Activated naive CD4-positive, alpha-beta T cell treated with Interleukin-2 at 50 U/mL for 16 hours (primary cell): Measurements from ENCODE around the gene ATP9A.
A peak's percentile ranks its signal among the peaks of the same experiment; 100 is the strongest.
"Not testable (repeated sequence)": the region's sequence is repeated elsewhere in the genome, so short reads cannot be mapped to it uniquely, and the experiment has no call there.

Experiments
- DNase-seq: peaks from one replicate; pipeline ENCODE4 v3.0.0-alpha.2; 2020

Gene ATP9A

GRCh38 chr20:51593584-51593983 lies 174.6 kb downstream of the ATP9A start:
- DNase-seq: no peak

GRCh38 chr20:51592564-51592963 lies 175.6 kb downstream of the ATP9A start:
- no peak for DNase-seq

GRCh38 chr20:51591871-51592270 lies 176.3 kb downstream of the ATP9A start:
- DNase-seq: no peak

- no peak for DNase-seq
Measured at GRCh38 chr20:51588762-51589161, 179.4 kb downstream of the ATP9A start.

DNA sequence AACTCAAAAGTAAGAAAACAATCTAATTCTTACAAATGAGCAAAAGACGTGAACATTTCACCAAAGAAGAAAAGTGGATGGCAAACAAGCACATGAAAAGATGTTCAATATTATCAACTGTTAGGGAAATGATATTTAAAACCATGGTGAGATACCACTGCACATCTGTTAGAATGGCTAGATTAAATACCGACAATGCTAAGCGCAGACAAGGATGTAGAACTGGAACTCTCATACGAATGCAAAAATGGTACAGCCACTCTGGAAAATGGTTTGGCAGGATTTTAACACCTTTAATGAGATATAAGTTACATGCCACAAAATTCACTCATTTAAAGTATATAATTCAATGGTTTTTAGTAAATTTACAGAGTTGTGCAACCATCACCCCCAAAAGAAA lies 181.0 kb downstream of the ATP9A start:
- no peak for DNase-seq

- DNase-seq: no peak
Measured at GRCh38 chr20:51586005-51586440, 182.2 kb downstream of the ATP9A start.

DNA sequence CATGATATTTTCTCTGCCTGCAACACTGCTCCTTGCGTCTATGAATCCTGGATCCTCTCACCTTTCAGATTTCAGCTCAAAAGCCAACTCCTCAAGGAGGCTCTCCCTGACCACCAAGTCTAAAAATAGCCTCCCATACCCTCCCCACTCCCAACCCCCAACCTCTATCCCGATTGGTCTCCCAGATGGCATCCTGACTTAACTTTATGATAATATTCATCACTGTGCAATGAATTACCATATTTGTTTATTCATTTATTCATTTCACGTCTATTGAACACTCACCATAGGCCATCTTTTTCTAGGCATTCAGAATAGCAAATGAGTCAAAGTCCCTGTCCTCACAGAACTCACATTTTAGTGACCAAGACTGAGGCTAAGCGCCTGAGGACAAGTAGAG lies 183.0 kb downstream of the ATP9A start:
- no peak for DNase-seq

DNA sequence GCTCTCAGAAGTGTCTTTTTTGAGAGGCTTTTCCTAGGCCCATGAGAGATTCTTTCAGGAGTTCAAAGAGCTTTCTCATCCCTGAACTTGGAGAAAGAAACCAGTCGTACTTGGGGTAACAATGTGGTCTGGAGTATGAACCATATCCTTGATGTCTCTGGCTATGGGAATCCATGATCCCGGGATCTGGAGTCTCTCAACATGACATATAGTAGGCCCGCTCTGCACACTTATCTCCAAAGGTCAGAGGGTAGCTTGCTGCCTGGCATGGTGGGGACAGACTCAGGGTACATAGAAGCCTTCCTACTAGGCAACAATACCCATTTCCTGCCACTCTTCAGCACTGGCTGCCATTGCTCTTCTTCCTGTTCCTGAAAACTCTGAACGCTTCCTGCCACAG lies 183.5 kb downstream of the ATP9A start:
- no peak for DNase-seq

DNA sequence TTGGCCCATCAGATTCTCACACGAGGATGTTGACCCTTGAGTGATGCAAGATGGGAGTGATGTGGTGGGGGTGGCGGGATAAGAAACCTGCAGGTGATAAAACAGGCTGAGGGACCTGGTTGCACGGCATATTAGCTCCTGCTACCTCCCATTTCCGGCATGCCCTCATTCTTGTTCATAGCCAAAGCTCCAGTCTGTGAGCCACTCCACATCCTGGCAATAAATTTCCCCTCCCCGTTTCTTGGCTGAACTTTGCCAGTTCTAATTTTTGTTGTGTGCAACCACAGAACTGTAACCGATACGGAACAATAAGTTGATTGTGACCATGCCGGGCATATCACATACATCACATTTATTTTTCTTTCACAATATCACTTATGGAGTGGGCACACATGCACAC lies 184.1 kb downstream of the ATP9A start:
- no peak for DNase-seq

DNA sequence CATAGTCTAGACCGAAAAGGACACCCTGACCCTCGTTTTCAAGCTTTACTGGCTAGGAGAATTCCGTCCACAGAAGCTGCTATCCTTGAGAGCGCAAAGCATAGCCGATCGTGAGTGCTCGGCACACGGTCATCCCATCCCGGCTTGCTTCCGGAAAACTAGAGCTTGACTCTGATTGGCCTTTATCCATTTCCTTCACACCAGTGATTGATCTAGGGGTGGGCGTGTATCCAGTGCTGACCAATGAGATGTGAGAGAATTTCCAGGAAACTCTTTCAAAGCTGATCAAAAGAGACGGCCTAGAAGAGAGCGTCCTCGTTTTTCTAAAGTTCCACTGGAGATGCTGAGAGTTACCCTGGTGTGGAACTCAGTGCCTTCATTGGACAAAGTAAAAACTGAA lies 184.7 kb downstream of the ATP9A start:
- DNase-seq: no peak

- no peak for DNase-seq
Measured at GRCh38 chr20:51583073-51583472, 185.1 kb downstream of the ATP9A start.

DNA sequence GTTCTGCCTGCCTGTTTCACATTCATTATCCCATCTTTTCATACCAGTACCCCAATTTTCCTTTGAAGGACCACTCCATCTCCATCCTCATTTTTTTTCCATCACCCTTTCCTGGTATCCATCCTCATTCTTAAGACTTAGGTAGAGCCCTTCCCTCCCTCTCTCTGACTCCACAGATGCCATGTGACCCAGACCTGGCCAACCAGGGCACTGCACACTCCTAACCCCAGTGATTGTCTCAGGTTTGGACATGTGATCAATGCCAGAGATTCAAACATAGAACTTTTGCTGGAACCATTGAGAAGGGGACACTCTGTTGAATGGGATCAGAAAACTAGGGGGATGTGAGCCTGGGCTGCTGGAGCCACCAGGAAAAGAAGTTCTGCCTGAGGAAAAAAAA lies 186.6 kb downstream of the ATP9A start:
- no peak for DNase-seq

- no peak for DNase-seq
Measured at GRCh38 chr20:51579137-51579536, 189.1 kb downstream of the ATP9A start.

DNA sequence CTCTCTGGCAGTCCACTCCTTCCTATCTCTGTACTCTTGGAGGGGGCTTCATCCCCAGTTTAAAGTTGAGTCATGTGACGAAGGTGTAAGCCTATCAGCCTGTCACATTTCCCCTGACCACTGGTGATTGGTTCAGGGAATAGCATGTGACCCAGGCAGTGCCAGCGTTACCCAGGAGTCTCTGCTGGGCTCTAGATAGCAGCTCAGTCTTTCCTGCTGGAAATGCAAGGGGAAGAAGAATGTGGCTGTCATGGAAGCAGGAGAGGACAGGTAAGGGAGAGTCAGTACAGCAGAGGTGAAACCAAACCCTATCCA lies 190.1 kb downstream of the ATP9A start:
- DNase-seq: no peak

DNA sequence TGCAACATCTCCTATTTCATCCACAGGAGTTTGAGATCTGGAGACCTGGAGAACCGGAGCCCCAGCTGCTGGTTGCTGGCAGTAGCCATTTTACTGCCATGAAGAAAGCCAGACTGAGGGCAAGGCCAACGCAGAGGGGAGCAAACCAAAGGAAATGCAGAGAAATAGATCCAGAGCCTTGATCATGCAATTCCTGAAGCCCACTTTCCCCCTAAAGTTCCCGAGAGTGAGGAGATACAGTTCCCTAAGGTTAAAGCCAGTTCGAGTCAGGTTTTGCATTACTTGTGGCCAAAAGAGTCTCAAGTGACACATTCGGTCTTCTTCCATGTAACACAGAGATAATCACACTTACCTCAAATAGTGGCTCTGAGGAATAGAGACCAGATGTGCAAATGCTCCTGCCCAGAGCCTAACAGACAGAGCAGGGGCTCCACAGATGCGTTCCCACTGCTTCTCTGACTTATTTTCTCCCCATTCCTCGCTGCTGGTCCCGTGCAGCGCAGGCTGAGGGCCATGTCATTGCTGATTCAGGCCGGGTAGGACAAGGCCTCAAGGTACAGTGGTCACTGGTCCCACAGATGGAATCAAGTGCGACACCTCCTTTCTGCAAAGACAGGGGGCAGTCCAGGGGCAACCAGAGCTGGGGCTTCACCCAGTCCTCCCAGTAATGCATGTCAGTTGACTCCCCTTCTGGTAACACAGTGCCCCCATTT lies 190.6 kb downstream of the ATP9A start:
- no peak for DNase-seq

DNA sequence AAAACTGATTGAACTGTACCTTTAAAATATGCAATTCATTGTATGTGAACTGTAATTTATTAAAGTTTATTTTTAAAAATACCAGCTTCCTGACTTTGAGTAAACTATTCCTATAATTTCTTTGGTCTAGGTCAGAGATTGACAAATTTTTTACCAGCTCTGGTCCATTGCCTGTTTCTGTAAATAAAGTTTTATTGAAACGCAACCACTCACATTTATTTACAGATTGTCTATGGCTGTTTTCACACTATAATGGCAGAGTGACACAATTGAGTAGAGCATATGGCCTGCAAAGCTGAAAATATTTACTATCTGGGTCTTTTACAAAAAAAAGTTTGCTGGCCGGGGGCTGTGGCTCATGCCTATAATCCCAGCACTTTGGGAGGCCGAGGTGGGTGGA lies 192.7 kb downstream of the ATP9A start:
- no peak for DNase-seq

GRCh38 chr20:51574248-51575033 lies 193.7 kb downstream of the ATP9A start:
- DNase-seq: peak; percentile 18

DNA sequence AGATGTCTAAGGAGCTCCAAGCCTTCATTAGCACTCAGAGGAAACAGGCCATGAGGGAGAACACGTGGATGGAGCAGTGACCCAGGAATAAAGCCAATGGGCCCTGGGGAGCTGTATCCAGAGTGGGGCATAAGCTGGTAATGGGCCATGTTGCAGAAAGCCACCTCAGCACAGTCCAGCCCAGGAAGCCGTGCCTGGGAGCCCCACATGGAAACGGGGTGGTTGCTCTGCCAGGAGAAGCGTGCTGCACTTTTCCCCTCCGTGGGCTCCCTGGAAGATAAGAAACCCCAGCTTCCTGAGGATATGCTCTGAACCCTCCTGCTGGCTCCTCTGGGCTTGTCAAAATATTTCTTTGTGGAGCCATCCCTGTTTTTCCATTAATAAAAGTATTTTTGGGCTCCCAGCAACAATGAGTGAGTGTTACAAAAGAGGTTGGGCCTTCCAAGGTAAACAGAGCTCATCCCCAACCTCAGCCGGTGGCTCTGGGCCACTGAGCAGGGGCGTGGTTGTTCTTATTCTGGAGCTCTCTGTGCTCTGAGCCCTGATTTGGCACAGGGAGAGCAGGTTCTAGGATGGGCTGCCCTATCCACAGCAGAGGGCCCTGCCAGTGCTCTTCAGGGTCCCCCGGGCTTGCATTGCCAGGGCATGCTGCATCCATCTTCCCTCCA lies 194.5 kb downstream of the ATP9A start:
- no peak for DNase-seq

DNA sequence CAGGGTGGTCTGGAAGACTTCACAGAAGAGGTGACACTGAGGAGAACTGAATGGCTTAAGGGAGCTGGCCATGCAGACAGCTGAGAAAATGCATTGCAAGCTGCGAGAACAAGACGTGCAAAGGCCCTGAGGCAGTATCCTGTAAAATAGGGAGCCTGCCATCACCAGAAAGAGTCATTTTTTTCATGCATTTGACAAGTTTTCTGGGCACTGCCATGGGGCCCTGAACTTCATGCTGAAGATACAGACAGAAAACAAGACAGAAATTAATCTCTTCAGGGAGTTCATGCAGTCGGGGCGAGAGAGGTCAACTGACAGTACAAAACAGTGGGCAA lies 196.8 kb downstream of the ATP9A start:
- DNase-seq: no peak

DNA sequence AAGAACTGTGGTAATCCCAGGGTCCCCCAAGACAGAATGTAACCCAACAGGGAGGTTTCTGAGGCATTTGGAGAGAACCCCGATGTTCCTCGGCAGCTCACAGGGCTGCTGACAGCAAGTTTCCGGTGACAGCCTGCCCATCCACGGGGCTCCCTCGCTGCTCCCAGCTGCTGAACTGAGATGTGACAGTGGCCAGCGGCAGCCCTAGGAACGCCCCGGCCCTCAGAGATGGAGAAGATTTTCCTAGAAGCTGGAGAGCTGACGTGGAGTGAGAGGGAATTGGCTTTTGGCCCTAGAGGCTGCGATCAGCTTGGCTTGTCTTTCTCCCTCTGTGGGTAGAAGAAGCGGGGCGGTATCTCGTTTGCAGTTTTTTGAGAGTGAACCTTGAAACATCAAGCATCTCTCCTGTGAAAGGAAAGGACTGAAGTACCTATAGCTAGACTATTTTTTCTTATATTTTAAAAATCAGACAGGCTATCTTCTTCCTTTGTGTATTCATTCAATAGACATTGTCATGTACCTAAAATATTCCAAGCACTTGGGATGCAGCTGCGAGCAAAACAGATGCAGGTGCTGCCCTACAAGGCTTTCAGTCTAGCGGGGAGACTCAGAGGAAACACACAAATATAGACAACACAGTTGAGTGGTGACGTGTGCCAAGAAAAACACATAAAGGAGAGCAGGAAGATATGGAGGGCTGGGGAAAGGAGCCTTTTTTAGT lies 197.3 kb downstream of the ATP9A start:
- no peak for DNase-seq

GRCh38 chr20:51569815-51570738 lies 198.1 kb downstream of the ATP9A start:
- DNase-seq: no peak

- DNase-seq: not testable (repeated sequence)
Measured at GRCh38 chr20:51568533-51568932, 199.7 kb downstream of the ATP9A start.
